Measurements from ENCODE around the gene KCNV2.

- no peak for TF ChIP-seq POLR2A (IDR thresholded peaks at IDR 0.05)
- TF ChIP-seq, protein P1, sequence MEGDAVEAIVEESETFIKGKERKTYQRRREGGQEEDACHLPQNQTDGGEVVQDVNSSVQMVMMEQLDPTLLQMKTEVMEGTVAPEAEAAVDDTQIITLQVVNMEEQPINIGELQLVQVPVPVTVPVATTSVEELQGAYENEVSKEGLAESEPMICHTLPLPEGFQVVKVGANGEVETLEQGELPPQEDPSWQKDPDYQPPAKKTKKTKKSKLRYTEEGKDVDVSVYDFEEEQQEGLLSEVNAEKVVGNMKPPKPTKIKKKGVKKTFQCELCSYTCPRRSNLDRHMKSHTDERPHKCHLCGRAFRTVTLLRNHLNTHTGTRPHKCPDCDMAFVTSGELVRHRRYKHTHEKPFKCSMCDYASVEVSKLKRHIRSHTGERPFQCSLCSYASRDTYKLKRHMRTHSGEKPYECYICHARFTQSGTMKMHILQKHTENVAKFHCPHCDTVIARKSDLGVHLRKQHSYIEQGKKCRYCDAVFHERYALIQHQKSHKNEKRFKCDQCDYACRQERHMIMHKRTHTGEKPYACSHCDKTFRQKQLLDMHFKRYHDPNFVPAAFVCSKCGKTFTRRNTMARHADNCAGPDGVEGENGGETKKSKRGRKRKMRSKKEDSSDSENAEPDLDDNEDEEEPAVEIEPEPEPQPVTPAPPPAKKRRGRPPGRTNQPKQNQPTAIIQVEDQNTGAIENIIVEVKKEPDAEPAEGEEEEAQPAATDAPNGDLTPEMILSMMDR (IDR thresholded peaks at IDR 0.05) = no peak
Measured at GRCh38 chr9:2700909-2701550, 16.3 kb upstream of the KCNV2 start.

All from vagina (tissue), 2 donors.